GM12874 (cell line): Measurements from ENCODE around the gene PLAAT4.

Experiments used
- TF ChIP-seq, protein P1 (sequence below): IDR thresholded peaks from 2 replicates; pipeline ENCODE4 v1.5.1; 2011; ENCODE audit warnings: low read depth, mild to moderate bottlenecking, control low read depth, low read length, moderate library complexity; ENCODE audit not compliant: insufficient read depth

PLAAT4 gene

DNA sequence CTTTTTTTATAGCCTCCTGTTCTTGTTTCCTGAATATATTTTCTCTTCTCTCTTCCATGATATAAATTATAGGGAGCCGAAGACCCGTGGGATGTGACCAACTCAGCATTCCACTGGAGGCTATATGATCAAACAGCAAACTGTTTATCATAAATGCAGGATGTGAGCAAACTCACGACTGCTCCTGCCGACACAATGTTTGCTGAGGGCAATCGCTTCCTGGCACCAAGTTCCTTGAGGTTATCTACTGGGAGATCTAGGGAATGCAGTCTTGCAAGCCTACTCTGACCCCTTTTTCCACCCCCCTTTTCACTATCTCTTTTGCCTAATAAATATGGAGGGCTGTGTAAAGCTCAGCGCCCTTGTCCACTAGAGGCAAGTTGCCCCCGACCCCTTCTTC lies 13.5 kb upstream of the PLAAT4 start:
- TF ChIP-seq, protein P1, sequence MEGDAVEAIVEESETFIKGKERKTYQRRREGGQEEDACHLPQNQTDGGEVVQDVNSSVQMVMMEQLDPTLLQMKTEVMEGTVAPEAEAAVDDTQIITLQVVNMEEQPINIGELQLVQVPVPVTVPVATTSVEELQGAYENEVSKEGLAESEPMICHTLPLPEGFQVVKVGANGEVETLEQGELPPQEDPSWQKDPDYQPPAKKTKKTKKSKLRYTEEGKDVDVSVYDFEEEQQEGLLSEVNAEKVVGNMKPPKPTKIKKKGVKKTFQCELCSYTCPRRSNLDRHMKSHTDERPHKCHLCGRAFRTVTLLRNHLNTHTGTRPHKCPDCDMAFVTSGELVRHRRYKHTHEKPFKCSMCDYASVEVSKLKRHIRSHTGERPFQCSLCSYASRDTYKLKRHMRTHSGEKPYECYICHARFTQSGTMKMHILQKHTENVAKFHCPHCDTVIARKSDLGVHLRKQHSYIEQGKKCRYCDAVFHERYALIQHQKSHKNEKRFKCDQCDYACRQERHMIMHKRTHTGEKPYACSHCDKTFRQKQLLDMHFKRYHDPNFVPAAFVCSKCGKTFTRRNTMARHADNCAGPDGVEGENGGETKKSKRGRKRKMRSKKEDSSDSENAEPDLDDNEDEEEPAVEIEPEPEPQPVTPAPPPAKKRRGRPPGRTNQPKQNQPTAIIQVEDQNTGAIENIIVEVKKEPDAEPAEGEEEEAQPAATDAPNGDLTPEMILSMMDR, result no peak

DNA sequence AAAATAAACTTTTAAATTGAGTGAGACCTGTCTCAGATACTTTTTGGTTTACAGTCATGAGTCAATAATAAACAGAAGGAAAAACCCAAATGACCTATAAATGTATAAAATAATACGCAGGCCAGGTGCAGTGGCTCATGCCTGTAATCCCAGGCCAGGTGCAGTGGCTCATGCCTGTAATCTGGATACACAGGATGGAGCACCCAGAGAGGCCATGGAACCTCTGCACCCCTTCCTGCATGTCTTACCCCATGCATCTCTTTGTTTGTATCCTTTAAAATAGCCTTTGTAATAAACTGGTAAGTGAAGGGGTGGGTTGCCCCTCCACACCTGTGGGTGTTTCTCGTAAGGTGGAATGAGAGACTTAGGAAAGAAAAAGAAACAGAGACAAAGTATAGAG lies 8.9 kb upstream of the PLAAT4 start:
- TF ChIP-seq, protein P1, result no peak

DNA sequence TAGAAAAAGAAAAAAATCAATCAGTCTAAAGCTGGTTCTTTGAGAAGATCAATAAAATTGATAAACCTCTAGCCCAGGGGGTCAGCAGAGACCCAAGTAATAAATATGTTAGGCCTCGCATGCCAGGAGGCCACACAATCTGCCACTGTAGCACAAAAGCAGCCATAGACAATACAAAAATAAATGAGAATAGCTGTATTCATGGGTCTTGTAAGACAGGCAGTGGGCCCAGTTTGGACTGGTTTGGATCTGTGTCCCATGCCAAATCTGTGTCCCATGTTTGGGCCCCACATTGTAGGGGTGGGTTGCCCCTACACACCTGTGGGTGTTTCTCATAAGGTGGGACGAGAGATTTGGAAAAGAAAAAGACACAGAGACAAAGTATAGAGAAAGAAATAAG lies 6.6 kb upstream of the PLAAT4 start:
- TF ChIP-seq, protein P1, result no peak

DNA sequence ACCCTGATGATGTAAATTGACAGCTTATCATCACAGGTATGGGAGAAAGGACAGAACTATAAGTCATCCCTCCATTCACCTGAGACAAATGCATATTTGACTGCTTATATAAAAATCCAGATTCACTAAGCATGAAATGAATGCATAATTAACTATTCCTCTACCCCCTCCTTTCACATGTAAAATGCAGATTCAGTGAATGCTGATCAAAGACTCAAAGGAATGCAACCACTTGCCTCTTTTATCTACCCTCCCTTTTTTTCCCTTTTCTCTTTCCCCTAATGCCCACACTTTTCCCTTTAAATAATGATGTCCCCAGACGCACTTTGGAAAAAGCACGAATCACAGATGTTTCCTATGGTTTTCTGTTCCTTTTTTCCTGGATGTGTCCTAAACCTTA lies 4.5 kb upstream of the PLAAT4 start:
- TF ChIP-seq, protein P1, result no peak

DNA sequence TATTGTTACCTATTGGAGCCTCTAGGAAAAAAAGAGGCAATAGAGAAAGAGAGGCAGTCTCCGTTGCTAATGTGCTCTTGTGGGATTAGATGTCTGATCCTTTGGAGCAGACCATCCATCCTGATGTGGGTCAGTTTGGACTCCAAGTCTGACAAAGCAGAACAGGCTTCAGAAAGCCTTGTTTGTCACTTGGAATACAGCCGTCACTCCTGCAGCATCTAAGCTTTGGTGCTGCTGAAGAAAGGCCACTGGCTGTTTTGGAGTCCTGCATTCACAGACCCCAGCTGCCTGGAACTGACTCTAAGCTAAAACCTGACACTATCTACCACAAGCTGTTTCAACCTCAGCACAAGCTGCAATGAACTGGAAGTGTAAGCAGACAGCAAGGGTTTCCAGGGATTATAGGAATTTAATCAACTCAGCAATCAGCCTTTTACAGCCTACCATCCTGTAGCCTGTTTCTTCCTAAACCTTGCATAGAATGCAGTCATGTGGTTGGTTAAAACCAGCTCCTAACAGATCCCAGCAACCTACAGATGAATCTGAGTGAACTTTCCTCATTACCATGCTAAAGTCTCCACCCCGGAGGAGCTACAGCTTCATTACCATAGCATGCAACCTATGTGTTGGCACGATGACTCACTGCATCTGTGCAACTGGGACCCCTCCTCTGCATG lies 3.7 kb upstream of the PLAAT4 start:
- TF ChIP-seq, protein P1, result no peak

DNA sequence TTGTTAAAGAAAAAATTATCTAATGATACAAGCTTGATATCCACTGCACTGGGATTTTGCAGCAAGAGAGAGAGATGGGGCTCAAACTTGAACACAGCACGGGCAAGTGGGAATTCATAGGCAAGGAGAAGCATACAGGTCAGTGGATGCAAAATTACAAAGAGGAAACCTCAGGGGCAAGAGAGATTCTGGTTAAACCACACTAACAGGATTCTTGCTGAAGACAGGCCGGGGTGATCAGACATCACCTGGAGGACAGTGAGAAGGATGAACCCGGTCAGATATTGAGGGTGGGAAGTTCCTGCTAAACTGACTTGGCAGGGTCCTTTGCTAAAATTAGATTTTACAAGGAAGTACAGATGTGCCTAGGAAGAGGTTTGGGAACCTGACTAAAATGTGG lies 2.5 kb upstream of the PLAAT4 start:
- TF ChIP-seq, protein P1, result no peak

DNA sequence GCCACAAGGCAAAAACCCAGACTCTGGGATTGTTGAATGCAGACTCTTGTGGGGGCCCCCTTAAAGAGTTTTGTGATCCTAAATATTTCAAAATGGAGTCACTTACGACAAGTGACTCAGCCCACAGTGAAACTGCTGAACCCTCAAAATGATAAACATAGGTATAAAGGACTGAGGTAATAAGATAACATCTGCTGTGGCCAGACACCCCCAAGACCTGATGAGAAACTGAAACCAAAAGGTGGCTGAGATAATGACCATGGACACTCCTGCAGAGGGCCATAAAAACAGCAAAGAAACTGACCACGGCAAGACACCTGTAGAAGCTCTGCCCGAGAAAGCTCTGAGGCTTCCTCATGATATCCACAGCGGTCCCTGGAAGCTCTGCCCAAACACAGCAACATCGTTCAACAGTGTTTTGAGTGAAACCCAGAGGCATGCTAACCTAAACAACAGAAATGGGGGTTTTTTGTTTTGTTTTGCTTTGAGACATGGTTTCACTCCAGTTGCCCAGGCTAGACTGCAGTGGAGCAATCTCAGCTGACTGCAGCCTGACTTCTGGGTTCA lies 1.6 kb upstream of the PLAAT4 start:
- TF ChIP-seq, protein P1, result no peak
